ENCODE results near the gene SPDEF.

DNA sequence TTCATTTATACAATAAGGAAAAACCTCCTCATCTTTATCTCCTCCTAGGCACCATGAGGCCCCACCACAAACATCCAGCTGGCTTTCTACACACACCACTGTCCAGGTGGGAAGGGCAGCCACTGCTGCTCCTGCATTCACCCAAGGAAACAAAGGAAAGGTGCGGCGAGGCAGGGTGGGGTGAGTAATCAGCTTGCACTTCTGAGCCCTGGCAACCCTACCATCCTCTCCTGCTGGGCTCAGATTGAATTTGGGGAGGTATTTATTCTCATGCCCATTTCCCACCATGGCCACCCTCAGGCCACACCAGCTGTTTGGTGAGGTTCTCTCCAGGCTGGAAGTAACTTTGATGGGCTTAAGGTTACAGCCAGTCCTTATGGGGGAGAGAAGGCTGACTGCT is 31.2 kb upstream of the SPDEF start:
- TF ChIP-seq CTCF (IDR thresholded peaks at IDR 0.05) (no peak), ZFX (IDR thresholded peaks at IDR 0.05; ENCODE audit: borderline replicate concordance) (no peak)

Measured in 22Rv1 (cell line).